GM12864 (cell line): Measurements from ENCODE around the gene DDX20.

ENCODE experiments used
- DNase-seq: peaks from one replicate; pipeline ENCODE4 v3.0.0-alpha.2; 2011; ENCODE audit warnings: low read depth
- H3K4me3 ChIP-seq: 2 replicates; pipeline ENCODE4 v1.5.1; 2011; ENCODE audit warnings: mild to moderate bottlenecking, low read depth, low read length, control low read depth
- CTCF ChIP-seq: IDR thresholded peaks from 2 replicates; pipeline ENCODE4 v1.5.1; 2011; ENCODE audit warnings: low read depth, mild to moderate bottlenecking, moderate library complexity, low read length, control low read depth, inconsistent platforms; ENCODE audit errors: missing control alignments

The DDX20 gene

GRCh38 chr1:111801071-111801850 lies 45.6 kb downstream of the DDX20 start:
- no peak for TF ChIP-seq CTCF
- no peak overlapping the region for H3K4me3 ChIP-seq
- no peak for DNase-seq

GRCh38 chr1:111802110-111802509 lies 46.4 kb downstream of the DDX20 start:
- no peak for DNase-seq
- TF ChIP-seq CTCF = no peak

GRCh38 chr1:111802984-111803383 lies 47.3 kb downstream of the DDX20 start:
- H3K4me3 ChIP-seq = no peak overlapping the region
- DNase-seq = no peak
- TF ChIP-seq CTCF = no peak

More at GRCh38 chr1:111802110-111802509, 46.4 kb downstream of the DDX20 start:
- no peak overlapping the region for H3K4me3 ChIP-seq

- H3K4me3 ChIP-seq = no peak overlapping the region
- no peak for TF ChIP-seq CTCF
- DNase-seq = no peak
Measured at GRCh38 chr1:111803951-111804350, 48.2 kb downstream of the DDX20 start.

- H3K4me3 ChIP-seq = no peak overlapping the region
- no peak for TF ChIP-seq CTCF
- DNase-seq = no peak
Measured at GRCh38 chr1:111804776-111805175, 49.1 kb downstream of the DDX20 start.

GRCh38 chr1:111805251-111805650 lies 49.5 kb downstream of the DDX20 start:
- DNase-seq = no peak
- TF ChIP-seq CTCF = no peak

GRCh38 chr1:111811891-111812290 lies 56.2 kb downstream of the DDX20 start:
- no peak overlapping the region for H3K4me3 ChIP-seq
- TF ChIP-seq CTCF = no peak
- no peak for DNase-seq

More at GRCh38 chr1:111805251-111805650, 49.5 kb downstream of the DDX20 start:
- no peak overlapping the region for H3K4me3 ChIP-seq
